K562 (cell line): ENCODE results near the gene IGF2.

Experiments used
- JUN ChIP-seq, 2 experiments: sonication (generic) in 1 of 2; formaldehyde crosslinking in 1 of 2; IDR thresholded peaks; 2 replicates each; pipeline versions ENCODE4 v1.6.1 to v1.8.0; 2012 to 2022; ENCODE audit warnings: borderline replicate concordance in 2 of 2, mild to moderate bottlenecking in 2 of 2, improper control_type of control experiment in 1 of 2, low read depth in 1 of 2, low read length in 1 of 2, missing genetic modification reagents in 1 of 2
- TAF1 ChIP-seq: IDR thresholded peaks from 2 replicates; pipeline ENCODE4 v1.6.1; 2011; ENCODE audit warnings: mild to moderate bottlenecking, low read length, moderate library complexity; ENCODE audit not compliant: insufficient read depth, control insufficient read depth, severe bottlenecking; ENCODE audit errors: extremely low read depth
- ZBTB40 ChIP-seq, 2 experiments: fragments of 450-650 bp in 1 of 2; sonication (generic) in 1 of 2; formaldehyde crosslinking in 1 of 2; IDR thresholded peaks; 2 replicates each; pipeline versions ENCODE4 v1.7.1 to v1.9.0; 2016 to 2022; ENCODE audit warnings: inconsistent platforms in 1 of 2, mild to moderate bottlenecking in 1 of 2, missing genetic modification reagents in 1 of 2

- TF ChIP-seq JUN (IDR thresholded peaks at IDR 0.05; ENCODE audit: borderline replicate concordance, low read depth, low read length) (no peak), JUN (CRISPR knock-in tag; IDR thresholded peaks at IDR 0.05; ENCODE audit: borderline replicate concordance) (no peak), ZBTB40 (IDR thresholded peaks at IDR 0.05) (no peak), ZBTB40 (CRISPR knock-in tag; IDR thresholded peaks at IDR 0.05) (no peak), TAF1 (no peak)
These were observed 38.6 kb downstream of the IGF2 start for GRCh38 chr11:2100361-2101170.
